ENCODE results near the gene TBC1D16.

DNA sequence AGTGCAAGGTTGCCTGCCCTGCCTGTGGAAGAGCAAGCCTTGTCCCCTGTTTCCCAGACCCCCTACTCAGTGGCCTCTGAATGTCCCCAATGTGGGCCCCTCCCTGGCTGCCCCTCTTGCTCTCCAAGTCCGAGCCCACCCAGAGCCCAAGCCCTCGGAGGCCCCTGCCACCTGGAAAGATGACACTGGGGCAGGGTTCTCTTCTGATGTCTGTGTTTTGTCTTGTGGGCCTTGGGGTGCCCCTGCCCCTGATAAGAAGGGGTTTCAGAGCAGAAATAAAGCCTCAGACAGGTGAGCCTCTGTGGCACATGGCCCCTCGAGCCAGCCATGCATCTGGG is 111.1 kb downstream of the TBC1D16 start:
- TF ChIP-seq CTCF (conservative IDR thresholded peaks at IDR 0.05; ENCODE audit: low read length), result no peak; the same call in 1 of the 2 replicates
- TF ChIP-seq EZH2phosphoT487 (IDR thresholded peaks at IDR 0.05; ENCODE audit: borderline replicate concordance), result no peak

Measured in Loucy (cell line).